IMR-90 (cell line): ENCODE results near the gene SGCA.

Source experiments
- BHLHE40 ChIP-seq: fragments of 150-350 bp; IDR thresholded peaks from 2 replicates; pipeline ENCODE4 v1.6.1; 2016; ENCODE audit warnings: mild to moderate bottlenecking, low read depth, low read length
- CEBPB ChIP-seq: IDR thresholded peaks from 2 replicates; pipeline ENCODE4 v1.6.1; 2012; ENCODE audit warnings: low read depth, low read length, improper control_type of control experiment
- MAFK ChIP-seq: IDR thresholded peaks from 2 replicates; pipeline ENCODE4 v1.6.1; 2012; ENCODE audit warnings: low read depth, low read length, improper control_type of control experiment
- NFE2L2 ChIP-seq: fragments of 150-350 bp; IDR thresholded peaks from 2 replicates; pipeline ENCODE4 v1.6.1; 2016; ENCODE audit warnings: low read depth, mild to moderate bottlenecking, low read length
- POLR2A ChIP-seq: IDR thresholded peaks from 2 replicates; pipeline ENCODE4 v1.6.1; 2012; ENCODE audit warnings: mild to moderate bottlenecking, low read depth, low read length
- RAD21 ChIP-seq: IDR thresholded peaks from 2 replicates; pipeline ENCODE4 v1.6.1; 2012; ENCODE audit warnings: low read length, improper control_type of control experiment
- RCOR1 ChIP-seq: IDR thresholded peaks from 2 replicates; pipeline ENCODE4 v1.6.1; 2012; ENCODE audit warnings: mild to moderate bottlenecking, low read length, improper control_type of control experiment; ENCODE audit not compliant: insufficient replicate concordance
- RFX5 ChIP-seq: IDR thresholded peaks from 2 replicates; pipeline ENCODE4 v1.8.0; 2012; ENCODE audit warnings: low read depth, mild to moderate bottlenecking, low read length, moderate library complexity
- TF ChIP-seq, protein P1 (sequence below): conservative IDR thresholded peaks from 2 replicates; pipeline ENCODE4 v1.5.1; 2012; ENCODE audit warnings: mild to moderate bottlenecking, low read depth, low read length, improper control_type of control experiment
- TF ChIP-seq, protein P2 (sequence below): fragments of 150-350 bp; IDR thresholded peaks from 2 replicates; pipeline ENCODE4 v1.6.1; 2016; ENCODE audit warnings: low read depth, mild to moderate bottlenecking, low read length, moderate library complexity, borderline replicate concordance

DNA sequence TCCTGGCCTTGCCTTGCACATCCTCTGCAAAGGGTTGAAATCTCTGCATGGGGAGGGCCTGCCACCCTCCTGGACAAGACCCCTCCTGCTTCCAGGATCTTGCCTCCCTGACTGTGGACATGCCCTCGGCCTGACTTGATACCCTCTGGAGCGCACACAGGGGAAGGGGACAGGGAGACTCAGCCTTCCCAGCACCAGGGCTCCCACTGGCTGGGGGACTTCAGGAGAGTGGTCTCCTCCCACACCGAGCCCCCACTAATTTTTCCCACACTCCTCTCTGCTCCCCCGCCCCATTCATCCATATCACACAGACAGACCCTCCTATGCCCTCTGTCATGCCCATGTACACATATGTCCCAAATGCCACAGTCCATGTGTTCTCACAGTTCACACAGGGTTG, 14.3 kb downstream of the SGCA start:
- TF ChIP-seq, protein P1, sequence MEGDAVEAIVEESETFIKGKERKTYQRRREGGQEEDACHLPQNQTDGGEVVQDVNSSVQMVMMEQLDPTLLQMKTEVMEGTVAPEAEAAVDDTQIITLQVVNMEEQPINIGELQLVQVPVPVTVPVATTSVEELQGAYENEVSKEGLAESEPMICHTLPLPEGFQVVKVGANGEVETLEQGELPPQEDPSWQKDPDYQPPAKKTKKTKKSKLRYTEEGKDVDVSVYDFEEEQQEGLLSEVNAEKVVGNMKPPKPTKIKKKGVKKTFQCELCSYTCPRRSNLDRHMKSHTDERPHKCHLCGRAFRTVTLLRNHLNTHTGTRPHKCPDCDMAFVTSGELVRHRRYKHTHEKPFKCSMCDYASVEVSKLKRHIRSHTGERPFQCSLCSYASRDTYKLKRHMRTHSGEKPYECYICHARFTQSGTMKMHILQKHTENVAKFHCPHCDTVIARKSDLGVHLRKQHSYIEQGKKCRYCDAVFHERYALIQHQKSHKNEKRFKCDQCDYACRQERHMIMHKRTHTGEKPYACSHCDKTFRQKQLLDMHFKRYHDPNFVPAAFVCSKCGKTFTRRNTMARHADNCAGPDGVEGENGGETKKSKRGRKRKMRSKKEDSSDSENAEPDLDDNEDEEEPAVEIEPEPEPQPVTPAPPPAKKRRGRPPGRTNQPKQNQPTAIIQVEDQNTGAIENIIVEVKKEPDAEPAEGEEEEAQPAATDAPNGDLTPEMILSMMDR: no peak
- TF ChIP-seq CEBPB: no peak
- TF ChIP-seq POLR2A: no peak
- TF ChIP-seq BHLHE40: no peak
- TF ChIP-seq, protein P2, sequence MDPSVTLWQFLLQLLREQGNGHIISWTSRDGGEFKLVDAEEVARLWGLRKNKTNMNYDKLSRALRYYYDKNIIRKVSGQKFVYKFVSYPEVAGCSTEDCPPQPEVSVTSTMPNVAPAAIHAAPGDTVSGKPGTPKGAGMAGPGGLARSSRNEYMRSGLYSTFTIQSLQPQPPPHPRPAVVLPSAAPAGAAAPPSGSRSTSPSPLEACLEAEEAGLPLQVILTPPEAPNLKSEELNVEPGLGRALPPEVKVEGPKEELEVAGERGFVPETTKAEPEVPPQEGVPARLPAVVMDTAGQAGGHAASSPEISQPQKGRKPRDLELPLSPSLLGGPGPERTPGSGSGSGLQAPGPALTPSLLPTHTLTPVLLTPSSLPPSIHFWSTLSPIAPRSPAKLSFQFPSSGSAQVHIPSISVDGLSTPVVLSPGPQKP: no peak
- TF ChIP-seq NFE2L2: no peak
- TF ChIP-seq RAD21: no peak
- no peak for TF ChIP-seq MAFK
- TF ChIP-seq RFX5: no peak
- no peak for TF ChIP-seq RCOR1
